Cardiac fibroblast (primary cell): ENCODE results near the gene TBL1Y.
A peak's percentile ranks its signal among the peaks of the same experiment; 100 is the strongest.
"Not testable (repeated sequence)": the region's sequence is repeated elsewhere in the genome, so short reads cannot be mapped to it uniquely, and the experiment has no call there.

Experiments used
- DNase-seq, 2 donors: peaks; one replicate each; pipeline versions ENCODE4 v3.0.0 to v3.0.0-alpha.2; 2010; ENCODE audit warnings: low read depth in 2 of 2
- H3K4me3 ChIP-seq, 2 donors: replicated peaks in 1 of 2; 1 replicate in 1 of 2; 2 replicates in 1 of 2; pipeline ENCODE4 v1.5.1; 2011; ENCODE audit warnings: low read depth in 2 of 2, low read length in 2 of 2, mild to moderate bottlenecking in 2 of 2, moderate library complexity in 1 of 2
- TF ChIP-seq, protein P1 (sequence below): IDR thresholded peaks from one replicate; pipeline ENCODE4 v1.5.1; 2011; ENCODE audit warnings: low read depth, mild to moderate bottlenecking, low read length, inconsistent platforms

TBL1Y gene

DNA sequence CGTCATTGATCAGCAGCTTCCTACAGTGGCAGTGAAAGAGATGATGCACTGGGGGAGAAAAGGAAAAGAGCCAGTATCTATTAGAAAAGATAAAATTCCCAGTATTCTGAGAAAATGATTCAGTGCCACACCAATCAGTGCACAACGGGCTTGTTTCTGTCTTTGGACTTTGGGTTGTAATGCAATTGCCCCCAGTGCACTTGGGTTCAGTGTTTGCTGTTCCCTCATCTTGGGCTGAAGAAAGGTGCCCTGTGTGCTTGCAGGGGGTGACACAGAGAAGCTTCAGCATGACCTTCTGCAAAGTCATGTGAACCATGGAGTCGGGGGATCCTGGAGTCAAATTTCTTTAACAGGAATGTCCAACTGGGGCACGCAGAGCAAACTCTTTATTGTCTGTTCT, 131.5 kb downstream of the TBL1Y start:
- DNase-seq = no peak
- TF ChIP-seq, protein P1, sequence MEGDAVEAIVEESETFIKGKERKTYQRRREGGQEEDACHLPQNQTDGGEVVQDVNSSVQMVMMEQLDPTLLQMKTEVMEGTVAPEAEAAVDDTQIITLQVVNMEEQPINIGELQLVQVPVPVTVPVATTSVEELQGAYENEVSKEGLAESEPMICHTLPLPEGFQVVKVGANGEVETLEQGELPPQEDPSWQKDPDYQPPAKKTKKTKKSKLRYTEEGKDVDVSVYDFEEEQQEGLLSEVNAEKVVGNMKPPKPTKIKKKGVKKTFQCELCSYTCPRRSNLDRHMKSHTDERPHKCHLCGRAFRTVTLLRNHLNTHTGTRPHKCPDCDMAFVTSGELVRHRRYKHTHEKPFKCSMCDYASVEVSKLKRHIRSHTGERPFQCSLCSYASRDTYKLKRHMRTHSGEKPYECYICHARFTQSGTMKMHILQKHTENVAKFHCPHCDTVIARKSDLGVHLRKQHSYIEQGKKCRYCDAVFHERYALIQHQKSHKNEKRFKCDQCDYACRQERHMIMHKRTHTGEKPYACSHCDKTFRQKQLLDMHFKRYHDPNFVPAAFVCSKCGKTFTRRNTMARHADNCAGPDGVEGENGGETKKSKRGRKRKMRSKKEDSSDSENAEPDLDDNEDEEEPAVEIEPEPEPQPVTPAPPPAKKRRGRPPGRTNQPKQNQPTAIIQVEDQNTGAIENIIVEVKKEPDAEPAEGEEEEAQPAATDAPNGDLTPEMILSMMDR = no peak
- H3K4me3 ChIP-seq = no peak overlapping the region

GRCh38 chrY:7052461-7052860, 142.0 kb downstream of the TBL1Y start:
- DNase-seq, H3K4me3 ChIP-seq: not testable (repeated sequence)

DNA sequence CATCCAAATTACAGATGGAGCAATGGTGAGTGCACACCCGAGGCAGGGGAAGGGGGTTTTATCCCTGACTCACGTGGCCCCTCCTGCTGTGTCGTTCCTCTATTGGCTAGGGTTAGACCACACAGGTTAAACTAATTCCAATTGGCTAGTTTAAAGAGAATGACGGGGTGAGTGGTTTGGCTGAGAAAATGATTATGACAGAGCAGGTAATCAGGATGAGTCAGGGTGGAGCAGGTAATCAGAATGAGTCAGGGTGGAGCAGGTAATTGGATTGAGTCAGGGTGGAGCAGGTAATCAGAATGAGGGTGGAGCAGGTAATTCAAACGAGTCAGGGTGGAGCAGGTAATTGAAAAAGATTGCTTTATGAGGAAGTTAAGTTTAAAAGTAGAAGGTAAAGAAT, 146.4 kb downstream of the TBL1Y start:
- DNase-seq = no peak
- TF ChIP-seq, protein P1 = no peak
- H3K4me3 ChIP-seq = no peak overlapping the region

DNA sequence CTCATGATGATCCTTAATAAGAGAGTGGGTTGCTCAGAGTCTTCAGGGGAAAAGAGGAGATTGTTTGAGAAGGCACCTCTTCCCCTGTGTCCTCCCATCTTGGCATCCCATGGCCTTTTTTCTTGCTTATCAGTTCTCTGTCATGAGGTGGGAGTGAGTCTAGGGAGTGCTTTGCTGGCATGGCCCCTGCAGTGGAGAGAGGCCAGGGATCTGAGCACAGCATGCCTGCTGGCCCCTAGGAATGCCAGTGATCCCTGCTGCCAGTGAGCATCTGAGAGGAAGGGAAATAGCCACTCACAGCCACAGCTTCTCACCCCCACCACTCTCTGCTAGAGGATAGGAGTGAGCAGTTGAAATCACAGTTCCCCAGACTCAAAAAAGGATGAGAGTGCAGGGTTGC, 168.2 kb downstream of the TBL1Y start:
- no peak overlapping the region for H3K4me3 ChIP-seq
- no peak for DNase-seq
- TF ChIP-seq, protein P1 = no peak

- not testable (repeated sequence) for DNase-seq, H3K4me3 ChIP-seq
Observed at GRCh38 chrY:7080548-7080947, 170.1 kb downstream of the TBL1Y start.

- TF ChIP-seq, protein P1 = peak; percentile 67
- H3K4me3 ChIP-seq = no peak overlapping the region
- DNase-seq = peak; percentile 59 to 63
Observed at GRCh38 chrY:7085606-7086005, 175.1 kb downstream of the TBL1Y start.

DNA sequence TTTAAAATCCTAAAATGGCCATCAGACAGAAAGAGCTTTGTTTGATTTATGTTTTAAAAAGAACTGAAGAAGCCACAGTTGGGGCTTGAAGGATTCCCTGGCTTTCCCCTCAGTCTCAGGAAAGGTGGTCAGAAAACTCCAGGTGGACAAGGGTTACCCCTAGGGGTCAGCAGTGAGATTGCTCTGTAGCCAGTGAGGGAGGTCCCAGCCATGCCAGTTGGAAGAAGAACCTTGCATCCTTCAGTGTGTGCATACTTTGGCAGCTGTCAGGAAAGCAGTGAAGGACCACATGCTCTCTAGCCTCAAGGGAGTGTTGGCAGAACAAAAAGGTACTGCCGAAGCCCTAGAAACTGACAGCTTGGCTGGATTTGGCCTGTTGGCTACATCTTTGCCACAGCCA, 182.3 kb downstream of the TBL1Y start:
- no peak overlapping the region for H3K4me3 ChIP-seq
- DNase-seq = peak in 1 of 2 donors; percentile 1
- TF ChIP-seq, protein P1 = peak; percentile 24

GRCh38 chrY:7094365-7094764, 183.9 kb downstream of the TBL1Y start:
- DNase-seq = no peak
- no peak overlapping the region for H3K4me3 ChIP-seq
- TF ChIP-seq, protein P1 = no peak
